Stimulated activated CD4-positive, alpha-beta T cell treated with anti-CD3 and anti-CD28 coated beads, TNF-alpha, amount 100 ng/mL, for 24 hours (primary cell): ENCODE results near the gene VDAC2.

ENCODE experiments used
- DNase-seq, 3 experiments: peaks; one replicate each; pipeline ENCODE4 v3.0.0-alpha.2; 2020; ENCODE audit warnings: low read depth in 3 of 3

Gene VDAC2

DNA sequence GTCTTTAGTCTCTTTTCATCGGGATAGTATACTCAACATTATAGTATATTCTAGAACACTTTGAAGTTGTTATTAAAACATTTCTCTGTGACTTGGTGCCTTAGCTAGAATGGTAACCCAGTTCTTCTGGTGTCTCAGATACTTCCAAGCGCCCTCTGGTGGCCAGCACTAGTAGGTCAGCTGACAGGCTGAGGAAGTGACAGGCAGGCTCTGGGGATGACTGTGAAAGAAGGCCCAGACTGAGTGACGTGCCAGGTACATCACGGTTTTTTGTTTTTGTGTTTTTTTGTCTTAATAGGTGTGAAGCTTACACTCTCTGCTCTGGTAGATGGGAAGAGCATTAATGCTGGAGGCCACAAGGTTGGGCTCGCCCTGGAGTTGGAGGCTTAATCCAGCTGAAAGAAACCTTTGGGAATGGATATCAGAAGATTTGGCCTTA lies 20.0 kb downstream of the VDAC2 start:
- peak; percentile 85 to 94 (median 93) for DNase-seq

DNA sequence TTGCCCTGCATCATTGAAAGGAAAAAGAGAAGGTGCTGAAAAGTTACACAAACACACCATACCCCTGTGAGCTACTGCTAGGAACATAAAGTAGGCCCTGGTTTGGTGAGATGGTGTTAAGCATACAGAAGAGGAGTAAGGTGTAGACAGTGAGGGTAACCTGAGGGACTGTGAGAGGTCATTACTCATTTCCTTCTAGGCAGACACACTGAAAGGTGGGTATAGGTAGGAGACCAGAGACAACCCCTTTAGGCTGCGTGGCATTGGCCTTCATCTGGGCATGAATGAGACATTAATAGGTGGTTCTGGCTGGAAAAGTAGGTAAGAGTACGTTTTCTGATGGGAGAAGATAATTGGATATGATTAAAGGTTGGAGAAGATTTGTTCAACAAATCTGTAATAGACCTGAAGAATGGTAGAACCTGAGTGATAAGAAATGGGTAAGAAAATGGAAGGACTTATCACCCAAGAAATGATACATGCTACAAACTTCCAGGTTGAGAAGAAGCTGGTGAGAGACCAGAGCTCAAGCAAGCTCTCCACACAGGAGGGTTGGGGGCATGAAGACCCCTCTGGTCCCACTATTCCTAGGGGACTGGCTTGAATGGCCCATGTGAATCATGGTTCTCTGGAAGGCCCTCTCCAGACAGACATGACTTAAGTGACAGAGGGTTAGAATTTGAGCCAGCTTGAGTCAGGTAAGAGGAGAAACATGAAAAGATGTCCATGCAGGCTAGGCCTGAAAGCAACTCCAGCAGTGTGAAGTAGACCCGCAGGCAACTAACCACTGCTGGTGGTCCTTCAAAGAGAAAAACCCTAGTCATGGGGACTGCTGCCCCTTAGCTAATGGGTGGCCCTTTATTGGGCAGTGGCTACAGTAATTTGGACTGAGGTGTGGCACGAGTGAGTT lies 21.3 kb downstream of the VDAC2 start:
- no peak for DNase-seq

DNA sequence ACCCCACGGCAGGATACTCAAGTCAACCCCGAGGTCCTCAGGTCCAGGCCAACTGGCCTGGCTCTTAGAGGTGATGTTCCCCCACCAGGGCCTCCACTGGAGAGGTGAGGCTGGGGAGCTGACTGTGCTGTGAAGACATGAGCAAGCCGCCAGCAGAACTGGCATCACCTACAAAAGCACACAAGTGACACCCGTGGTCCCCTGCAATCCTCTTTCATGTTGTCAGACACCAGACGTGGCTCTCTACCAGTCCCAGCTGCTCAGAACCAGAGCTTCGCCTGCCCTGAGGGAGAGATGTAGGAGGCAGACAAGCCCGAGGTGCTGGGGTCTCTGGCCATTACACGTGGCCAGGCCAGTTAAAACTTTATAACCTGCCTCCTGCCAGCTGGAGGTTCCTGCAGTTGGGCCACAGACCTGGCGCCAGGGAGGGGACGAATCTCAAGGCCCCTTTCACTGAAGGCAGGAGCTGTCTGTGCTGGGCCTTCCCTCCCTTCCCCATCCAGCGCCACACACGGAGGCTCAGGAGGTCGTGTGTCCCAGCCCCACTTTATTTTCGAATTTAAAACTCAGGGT lies 22.9 kb downstream of the VDAC2 start:
- no peak for DNase-seq

DNA sequence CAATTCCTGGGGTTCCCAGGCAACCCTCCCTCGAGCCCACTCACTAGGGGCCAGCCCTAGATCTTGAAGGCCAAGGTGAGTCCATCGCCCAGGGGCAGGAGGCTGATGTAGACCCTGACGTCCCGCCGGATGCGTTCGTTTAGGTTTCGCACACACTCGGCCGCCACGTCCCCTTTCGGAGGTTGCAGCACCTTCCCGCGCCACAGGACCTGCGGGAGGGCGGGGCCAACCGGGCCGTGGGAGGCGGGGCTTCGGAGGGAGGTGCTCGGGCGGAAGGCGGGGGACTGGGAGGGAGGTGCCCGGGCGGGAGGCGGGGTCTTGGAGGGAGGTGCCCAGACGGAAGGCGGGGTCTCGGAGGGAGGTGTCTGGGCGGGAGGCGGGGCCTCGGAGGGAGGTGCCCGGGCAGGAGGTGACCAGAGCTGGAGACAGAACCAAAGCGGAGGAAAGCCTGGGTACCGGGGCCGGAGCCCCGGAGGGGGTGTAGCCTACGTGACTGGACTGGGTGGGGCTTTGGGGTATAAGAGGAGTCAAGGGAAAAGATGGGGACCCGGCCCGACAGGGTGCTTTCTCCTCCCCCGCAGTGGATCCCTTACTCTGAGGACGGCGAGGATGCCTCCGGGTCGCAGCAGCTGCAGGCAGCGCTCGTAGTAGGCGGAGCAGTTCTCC lies 23.6 kb downstream of the VDAC2 start:
- DNase-seq, result peak; percentile 94 to 98 (median 98)

DNA sequence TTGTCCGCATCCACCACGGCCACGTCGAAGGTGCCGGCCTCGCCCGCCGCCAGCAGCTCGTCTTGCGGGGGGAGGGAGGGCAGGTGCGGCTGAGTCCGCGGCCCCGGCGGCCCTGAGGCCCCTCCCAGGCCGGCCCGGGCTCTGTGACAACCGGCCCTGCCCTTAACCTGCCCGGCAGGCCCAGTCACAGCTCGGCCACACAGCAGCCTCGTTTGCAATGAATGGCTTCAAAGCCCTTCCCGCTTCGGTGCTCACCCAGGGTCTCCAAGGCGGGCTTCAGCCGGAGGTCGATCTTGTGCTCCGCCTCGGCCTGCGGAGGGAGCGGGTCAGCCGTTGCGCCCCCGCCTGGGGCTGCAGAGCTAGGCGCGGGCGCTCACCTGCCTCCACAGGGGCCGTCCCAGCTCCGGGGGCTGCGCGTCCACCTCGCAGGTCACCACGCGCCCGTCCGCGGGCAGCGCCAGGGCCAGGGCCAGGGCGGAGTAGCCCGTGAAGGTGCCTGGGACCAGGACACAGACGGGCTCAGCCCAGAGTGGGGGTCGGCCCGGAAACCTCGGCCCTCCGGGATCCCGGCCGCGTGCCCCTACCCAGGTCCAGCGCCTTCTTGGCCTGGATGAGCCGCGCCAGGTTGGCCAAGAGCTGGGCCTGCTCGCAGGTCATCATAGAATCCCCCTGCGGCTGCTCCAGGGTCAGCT lies 24.2 kb downstream of the VDAC2 start:
- DNase-seq, result no peak

DNA sequence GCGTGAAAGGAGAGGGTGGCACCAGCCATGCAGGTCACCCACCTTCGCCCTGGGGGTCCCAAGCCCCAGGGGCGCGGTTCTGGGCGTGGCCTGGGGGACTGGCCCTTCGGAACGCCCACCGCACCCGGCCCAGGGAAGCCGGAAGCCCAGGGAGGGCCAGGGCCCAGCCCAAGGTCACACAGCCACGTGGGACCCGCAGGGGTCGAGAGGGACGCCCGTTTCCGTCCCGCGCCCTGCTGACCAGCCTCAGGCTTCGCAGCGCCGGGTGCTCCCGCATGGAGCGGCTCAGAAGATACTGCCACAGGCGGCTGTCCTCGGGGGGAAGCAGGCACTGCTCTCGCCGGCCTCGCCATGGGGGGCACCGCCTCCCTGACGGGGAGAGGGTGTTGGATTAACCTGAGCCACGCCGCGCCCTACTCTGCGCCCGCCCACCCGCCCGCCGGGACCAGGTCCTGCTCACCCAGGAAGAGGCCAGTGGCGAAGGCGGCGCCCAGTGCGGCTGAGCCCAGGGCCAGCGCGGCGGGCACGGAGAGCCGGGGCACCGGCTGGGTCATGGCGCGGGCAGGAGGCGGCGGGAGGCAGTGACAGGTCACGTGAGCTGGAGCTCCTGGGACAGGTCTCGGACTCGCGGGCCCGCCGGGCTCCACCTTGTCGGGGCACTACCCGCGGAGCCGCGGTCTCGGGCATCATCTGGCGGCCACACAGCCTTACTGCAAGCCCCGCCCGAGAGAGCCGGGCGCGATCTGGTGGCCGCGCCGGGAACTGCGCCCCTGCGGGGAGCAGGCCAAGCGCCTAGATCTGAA lies 25.0 kb downstream of the VDAC2 start, which contains the start of gene COMTD1:
Gene COMTD1, minus strand, starts transcription at position 583 of the 803 bp plus-strand sequence. Its CDS starts 29 bp downstream, at position 554.
- peak; percentile 87 to 95 (median 88) for DNase-seq

DNA sequence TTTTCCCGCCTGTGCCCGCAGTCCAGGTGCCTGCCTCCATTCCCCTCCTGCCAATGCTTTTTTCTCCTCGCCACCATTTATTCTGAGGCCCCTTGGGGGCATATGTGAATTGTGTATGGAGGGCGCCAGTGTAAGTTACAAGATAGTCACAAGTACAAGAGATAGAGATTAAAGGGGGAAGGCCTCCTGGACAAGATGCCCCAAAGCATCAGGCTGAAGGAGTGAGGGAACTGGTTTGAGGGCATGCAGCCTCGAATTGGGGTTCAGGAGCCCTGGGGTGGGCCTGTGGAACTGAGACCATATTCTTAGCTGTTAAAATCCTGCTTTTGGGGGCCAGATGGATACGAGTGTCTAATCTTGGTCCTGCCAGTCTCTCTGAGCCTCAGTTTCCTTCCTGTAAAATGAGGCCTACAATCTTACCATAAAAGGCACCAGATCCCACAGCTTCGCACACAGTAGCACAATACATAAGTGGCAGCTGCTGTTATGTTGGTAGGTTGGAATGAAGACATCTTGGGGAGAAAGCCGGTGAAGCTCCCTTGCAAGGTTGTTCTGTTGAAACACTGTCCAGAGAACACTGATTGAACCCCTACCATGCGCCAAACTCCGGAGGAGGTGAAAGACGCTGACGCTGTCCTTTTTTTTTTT lies 25.7 kb downstream of the VDAC2 start:
- DNase-seq, result no peak

DNA sequence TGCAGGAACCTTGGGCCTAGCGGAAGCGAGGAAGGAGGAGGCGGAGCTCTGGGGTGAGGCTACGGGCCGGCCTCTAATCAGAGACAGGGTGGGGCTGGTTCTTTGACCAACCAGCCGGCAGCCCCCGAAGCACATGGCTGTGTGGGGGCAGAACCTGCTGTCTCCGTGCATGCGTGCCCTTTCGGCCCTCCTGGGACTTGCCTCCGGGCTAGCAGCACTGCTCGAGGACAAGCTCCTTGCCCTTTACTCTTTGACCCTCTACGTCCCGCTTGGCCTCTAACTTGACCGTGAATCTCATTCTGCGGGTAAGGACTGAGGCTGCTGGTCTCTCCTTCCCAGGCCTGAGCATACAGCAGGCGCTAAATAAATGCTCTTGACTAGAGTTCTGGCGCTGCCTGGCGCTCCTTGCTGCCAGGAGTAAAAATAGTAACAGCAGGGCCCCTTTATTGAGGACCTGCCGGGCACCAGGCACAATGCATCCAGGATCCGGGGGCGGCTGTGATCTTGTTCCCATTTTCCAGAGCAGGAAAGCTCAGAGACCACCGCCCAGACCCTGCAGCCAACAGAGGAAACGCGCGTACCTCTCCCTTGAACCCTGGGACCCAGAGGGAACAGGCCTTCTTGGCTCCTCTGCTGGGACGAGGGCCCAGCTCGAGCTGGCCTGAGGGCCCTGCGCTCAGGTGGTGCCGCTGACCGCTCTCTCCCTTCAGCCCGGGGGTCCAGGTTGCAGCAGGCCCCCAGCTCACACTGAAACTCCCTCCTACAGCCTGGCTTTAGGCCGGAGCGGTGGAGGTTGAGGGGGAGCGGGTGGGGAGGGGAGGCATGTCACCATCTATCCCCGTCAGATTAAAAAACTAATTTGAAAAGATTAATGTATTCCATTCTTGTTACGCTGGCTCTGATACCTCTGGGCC lies 27.8 kb downstream of the VDAC2 start:
- no peak for DNase-seq

DNA sequence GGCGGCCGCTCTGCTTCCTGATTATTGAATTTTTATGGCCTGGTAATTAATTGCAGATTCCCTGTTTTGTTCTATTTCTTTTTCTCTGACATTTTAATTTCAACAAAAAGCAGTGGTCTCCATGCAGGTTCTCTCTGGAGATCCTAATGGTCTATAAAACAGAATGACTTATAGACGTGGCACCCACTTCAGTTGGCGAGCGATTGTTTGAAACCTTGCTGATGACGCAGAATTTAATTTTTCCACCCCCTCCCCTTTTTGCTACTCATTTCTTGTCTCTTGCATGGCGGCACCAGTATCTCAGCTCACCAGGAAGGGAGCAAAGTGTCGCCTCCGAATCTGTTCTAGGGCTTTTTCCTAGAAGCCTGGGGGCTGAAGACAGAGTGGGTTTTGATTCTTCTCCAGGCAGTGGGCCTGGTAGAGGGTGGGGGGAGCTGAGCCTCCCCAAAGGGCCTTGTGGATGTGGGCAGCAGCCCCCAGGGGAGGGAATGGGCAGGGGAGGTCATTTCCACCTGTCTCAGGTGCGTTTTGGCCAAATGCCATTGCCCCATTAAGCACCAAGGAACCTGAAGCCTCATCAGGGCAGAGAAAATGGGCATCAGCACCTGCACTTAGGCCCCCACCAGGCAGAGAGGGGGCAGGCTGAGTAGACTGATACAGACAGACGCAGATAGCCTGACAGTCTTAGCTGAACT lies 28.6 kb downstream of the VDAC2 start:
- no peak for DNase-seq

DNA sequence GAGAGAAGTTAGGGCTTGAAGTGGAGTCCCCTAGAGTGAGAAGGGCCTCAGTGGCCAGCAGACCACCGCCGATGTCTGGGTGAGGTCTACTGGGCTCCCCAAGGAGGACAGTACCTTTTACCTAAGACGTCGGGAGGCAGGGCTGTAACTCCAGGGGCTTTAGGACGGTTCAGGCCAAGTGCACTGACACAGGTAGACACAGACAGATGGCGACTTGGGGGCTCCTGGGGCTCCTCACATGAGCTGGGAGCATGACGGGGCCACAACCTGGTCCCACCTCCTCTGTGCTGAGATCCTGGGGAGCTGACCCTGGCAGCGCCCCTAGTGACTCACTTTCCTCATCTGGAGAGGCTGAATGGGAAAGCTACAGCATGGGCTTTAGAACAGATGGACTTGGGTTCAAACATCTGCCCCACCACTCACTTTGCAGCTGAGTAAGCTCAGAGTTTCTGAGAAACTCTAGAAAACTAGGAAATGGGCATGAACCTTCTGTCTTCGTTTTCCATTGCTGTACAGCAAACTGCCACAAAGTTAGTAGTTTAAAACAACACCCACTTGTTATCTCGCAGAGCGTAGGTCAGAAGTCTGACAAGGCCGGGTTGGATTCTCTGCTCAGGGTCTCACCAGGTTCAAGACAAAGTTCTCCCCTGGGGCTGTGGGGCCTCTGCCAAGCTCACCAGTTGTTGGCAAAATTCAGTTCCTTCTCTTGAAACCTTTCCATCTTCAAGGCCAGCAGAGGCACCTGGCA lies 29.9 kb downstream of the VDAC2 start:
- no peak for DNase-seq

DNA sequence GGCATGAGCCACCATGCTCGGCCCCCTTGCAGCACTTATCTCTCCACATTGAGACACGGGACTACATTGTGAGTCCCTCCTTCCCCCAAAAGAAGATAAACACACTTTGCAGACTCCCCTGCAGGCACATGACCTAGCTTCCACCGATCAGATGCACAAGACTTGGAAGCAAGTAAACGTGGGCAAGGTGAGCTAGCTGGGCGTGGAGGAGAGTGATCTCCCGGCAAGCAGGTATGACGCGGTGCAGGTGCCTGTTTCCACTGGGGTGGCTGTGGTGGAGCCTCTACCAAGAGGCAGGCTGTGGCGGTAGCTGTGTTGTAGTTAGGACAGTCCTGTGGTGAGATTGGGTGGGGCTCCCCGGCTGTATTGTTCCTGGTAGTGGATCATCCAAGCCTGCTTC lies 32.8 kb downstream of the VDAC2 start:
- no peak for DNase-seq

DNA sequence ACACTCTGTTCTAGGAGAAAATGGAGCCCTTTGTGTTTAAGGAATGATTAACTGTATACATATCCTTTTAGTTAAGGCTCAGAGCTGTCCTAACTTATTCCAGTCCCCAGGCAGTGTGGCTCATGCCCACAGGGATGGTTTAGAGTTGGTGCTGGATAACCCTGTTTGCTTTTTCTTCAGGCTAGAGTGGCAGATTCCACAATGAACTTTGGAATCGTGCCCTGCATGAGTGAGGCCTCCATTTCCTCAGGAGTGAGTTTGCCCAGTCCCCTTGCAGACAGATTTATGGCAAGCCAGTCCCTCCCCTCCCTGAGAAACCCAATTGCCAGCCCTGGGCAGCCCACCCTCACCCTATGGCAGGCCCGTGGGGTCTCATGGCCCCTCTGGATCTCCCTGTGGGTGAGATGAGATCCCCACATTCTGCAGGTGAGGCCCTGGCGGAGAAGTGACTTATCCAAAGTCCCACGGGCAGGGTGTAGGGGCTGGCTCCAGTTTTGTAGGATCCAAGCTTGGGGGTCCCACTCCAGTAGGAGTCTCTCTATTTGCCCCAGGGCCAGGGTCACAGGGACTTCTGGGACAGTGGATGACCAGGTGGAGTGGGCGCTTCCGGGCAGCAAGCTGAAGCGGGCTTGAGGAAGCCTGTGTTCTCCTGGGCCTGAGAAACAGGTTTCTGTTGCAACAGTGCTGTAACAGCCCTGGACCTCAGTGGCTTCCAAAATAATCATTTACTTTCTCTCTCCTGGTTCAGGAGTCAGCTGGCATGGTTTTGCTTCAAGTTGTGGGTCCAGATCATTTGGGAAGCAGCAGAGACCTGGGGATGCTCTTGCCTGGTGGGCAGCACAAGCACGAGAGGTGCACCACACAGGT lies 34.1 kb downstream of the VDAC2 start:
- no peak for DNase-seq

DNA sequence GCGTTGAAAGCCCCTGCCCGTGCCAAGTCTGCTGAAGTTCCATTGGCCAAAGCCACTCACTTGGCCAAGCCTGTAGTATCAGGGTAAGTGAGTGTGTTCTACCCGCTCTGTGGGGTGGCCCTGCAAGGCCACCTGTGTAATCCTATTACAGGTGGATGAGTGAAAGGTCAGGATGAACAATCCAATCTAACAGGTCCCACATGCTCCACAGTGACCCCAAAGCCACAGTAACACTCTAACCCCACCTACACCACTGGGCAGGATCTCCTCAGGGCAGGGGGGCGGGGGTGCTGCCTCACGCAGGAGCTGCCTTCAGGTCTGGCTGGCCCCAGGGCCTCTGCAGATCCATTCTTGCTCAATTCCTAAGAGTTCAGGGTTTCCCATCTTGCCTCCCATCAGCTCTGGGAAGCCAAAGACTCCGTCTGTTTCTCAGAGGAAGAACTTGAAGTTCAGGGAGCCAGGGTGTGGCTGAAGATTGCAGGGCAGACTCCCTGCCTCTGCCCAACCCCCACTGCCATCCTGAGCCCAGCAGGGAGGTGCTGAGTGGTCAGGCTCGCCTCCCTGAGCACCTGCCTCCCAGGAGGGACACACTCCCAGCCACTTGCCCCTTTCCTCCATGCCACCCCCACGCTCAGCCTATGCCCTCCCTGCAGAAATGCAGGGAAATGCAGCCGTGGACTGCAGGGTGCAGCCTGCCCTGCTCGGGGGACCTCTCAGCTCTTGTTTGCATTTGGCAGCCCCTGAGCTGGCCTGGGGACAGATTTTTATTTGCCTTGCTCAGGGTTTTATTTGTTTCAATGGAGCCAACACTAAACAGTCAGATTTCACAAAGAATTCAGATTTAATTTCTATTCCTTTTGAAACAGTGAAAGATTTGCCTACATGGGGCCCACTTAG lies 35.0 kb downstream of the VDAC2 start:
- DNase-seq, result no peak

DNA sequence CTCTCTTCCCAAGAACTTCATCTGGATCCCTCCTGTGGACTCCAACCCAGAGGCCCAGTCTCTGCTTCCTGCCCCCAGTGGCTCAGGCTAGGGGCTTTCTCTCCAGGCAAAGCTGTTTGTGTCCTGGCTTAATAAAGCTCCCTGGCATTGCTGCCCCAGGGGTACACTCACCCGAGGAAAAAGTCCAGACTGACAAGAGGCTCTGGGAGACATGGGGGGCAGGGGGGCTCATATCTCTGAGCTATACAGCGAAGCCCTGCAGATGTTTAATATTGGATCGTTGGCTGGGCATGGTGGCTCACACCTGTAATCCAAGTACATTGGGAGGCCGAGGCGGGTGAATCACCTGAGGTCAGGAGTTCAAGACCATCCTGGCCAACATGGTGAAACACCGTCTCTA lies 35.9 kb downstream of the VDAC2 start:
- no peak for DNase-seq

DNA sequence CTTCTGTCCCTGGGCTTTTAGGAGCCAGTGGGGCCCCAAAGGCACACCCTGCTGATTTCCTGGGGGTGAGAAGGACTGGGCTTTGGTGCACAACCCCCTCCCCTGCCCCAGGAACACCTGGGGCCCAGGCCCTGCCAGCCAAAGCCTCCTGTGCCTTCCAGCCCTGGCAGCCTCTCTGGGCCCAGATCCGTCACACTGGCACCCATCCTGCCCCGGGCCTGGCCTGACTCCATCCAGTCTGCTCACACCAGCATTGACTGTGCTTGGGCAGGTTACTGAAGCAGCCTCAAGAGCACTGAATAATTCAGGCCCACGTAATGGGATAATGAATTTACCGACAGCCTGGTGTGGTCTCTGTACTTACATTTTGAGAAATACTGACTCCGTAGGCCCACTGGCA lies 37.2 kb downstream of the VDAC2 start:
- no peak for DNase-seq

DNA sequence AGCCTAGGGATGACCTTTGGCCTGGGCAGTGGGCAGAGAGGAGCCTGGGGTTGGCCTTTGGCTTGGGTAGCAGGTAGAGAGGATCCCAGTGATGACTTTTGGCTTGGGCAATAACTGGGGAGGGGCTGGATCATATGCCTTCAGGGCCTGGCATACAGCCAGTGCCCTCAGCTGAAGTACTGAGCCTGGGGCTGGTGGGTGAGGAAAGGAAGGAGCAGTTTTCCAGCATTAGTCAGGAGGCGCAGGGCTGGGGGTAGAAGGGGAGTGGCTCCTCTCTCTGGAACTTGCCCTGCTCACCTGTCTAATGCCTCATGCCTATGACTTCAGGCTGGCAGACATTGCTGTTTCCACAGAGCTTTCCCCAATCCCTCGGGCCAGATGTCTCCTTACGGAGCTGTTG lies 40.3 kb downstream of the VDAC2 start:
- no peak for DNase-seq
